ENCODE data around the gene MINDY4.

The MINDY4 gene

GRCh38 chr7:30936650-30937245 lies 165.5 kb downstream of the MINDY4 start:
- TF ChIP-seq TAF1 (IDR thresholded peaks at IDR 0.05; ENCODE audit: low read depth, low read length): no peak
- DNase-seq (ENCODE audit: insufficient read length, low spot score) (no peak), FAIRE-seq (no peak)

DNA sequence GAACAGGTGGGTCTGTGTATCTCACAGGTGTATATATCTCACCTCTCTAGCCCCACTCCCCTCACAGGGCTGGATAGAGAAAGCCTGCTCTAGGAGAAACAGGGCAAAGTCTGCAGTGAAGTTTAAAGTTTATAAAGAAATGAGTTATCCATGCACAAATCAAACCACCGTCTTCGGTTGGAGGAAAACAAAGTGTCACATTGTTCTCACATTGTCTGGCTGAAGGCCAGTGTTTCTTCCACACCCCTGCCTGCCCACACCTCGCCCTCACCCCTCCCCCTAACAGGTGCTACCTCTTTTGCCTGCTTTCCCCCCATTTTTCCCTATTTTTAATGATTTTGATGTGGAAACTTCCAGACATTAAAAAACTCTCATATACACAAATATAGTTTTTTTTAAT lies 166.2 kb downstream of the MINDY4 start:
- DNase-seq (ENCODE audit: insufficient read length, low spot score) (no peak), FAIRE-seq (no peak)
- TF ChIP-seq POLR2A (IDR thresholded peaks at IDR 0.05; ENCODE audit: low read depth, low read length) (no peak), POLR2AphosphoS5 (IDR thresholded peaks at IDR 0.05; ENCODE audit: low read depth, low read length) (no peak), POU2F2 (IDR thresholded peaks at IDR 0.05; ENCODE audit: low read depth, low read length) (no peak), SPI1 (IDR thresholded peaks at IDR 0.05; ENCODE audit: low read depth, low read length) (no peak), PAX5 (IDR thresholded peaks at IDR 0.05; ENCODE audit: insufficient read depth, low read length, severe bottlenecking) (no peak), TAF1 (IDR thresholded peaks at IDR 0.05; ENCODE audit: low read depth, low read length) (no peak)

DNA sequence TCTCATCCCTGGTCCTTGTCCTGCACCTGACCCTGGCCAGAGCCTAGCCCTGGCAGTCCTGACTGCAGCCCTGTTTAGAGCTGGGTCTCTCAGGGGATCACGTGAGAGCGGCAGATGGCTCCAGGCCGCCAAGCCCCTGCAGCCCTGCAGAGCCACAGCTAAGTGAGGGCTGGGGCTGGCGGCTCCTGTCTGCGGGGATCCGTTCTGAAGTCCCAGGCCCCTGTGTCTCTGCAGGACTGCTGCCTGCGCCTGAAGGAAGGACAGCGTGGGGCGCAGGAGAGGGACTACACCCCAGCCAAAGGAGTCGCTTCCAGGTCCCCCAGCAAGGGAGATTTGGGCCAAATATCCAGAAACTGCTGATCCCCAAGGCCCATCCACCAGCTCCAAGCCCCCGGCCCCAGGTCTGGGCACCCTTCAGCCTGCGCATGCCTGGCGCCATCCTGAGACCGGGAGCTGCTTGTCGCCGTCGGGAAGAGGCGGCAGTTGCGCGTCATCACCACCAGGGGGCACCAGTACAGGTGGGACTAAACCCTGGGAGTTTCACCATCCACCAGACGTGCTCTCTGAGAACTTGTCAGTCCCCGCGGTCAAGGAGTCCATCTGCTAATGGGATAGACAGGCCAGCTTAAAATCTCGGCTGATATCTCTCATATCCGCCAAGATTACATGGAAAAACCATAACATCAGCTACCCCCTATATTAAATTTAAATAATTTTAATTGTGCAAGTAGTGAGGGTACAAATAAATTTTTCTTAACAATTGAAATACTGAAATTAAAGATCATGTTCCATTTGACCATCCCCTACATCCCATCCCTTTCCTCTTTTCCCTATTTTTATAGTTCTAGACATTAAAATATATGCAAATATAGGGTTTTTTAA lies 167.5 kb downstream of the MINDY4 start:
- peak; percentile 96 for FAIRE-seq

DNA sequence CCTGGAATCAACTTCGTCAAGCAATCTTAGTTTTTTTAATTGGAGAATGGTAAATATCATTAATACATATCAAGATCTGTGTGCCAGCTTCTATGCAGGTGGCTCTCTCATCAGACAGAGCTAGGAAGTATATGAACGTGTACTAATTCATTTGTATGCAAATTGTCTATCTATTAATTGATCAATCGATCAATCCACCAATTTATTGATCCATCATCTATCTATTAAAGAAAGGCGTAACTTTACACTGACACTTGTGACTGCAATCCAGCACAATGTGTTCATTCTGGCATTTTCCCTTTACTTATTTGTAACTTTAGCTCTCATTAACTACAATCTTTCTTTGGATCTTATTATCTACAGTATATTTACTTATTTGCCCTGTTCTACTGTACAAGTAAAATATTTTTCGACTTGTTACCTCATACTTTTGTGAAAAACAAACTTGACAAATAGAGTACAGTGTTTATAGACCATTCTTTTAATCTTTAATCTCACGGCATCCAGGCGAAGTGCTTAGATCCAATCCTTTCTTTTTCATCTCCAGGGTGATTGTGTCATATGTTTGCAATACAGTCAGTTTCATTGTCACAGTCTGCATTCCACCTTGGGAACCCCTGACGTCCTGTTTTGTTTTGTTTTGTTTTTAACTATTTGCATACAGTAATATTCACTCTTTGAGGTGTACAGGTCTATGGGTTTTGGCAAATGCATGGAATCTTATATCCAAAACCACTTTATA lies 170.5 kb downstream of the MINDY4 start:
- TF ChIP-seq POLR2AphosphoS5 (IDR thresholded peaks at IDR 0.05; ENCODE audit: low read depth, low read length) (no peak), POLR2A (IDR thresholded peaks at IDR 0.05; ENCODE audit: low read depth, low read length) (no peak), TAF1 (IDR thresholded peaks at IDR 0.05; ENCODE audit: low read depth, low read length) (no peak), SPI1 (IDR thresholded peaks at IDR 0.05; ENCODE audit: low read depth, low read length) (no peak), POU2F2 (IDR thresholded peaks at IDR 0.05; ENCODE audit: low read depth, low read length) (no peak), PAX5 (IDR thresholded peaks at IDR 0.05; ENCODE audit: insufficient read depth, low read length, severe bottlenecking) (no peak)
- no peak for DNase-seq (ENCODE audit: insufficient read length, low spot score)
- no peak for FAIRE-seq

More for the DNA sequence above, 167.5 kb downstream of the MINDY4 start:
- DNase-seq (ENCODE audit: insufficient read length, low spot score): peak; percentile 71
- no peak for TF ChIP-seq SPI1 (IDR thresholded peaks at IDR 0.05; ENCODE audit: low read depth, low read length)
- TF ChIP-seq POU2F2 (IDR thresholded peaks at IDR 0.05; ENCODE audit: low read depth, low read length): no peak
- no peak for TF ChIP-seq PAX5 (IDR thresholded peaks at IDR 0.05; ENCODE audit: insufficient read depth, low read length, severe bottlenecking)
- TF ChIP-seq TAF1 (IDR thresholded peaks at IDR 0.05; ENCODE audit: low read depth, low read length): no peak
- TF ChIP-seq POLR2AphosphoS5 (IDR thresholded peaks at IDR 0.05; ENCODE audit: low read depth, low read length): no peak
- TF ChIP-seq POLR2A (IDR thresholded peaks at IDR 0.05; ENCODE audit: low read depth, low read length): no peak

All from GM12891 (cell line).